Lower leg skin (tissue), 3 donors: ENCODE results near the gene SNAPC1.

Source experiments
- POLR2A ChIP-seq, 2 donors: fragments of 450-650 bp; IDR thresholded peaks; one replicate each; pipeline ENCODE4 v1.6.1; 2016 to 2017; ENCODE audit warnings: antibody characterized with exemption in 2 of 2, mild to moderate bottlenecking in 1 of 2, moderate library complexity in 1 of 2
- TF ChIP-seq, protein P1 (sequence below), 3 donors: fragments of 450-650 bp; IDR thresholded peaks; one replicate each; pipeline ENCODE4 v1.5.1; 2016; ENCODE audit warnings: antibody characterized with exemption in 3 of 3, mild to moderate bottlenecking in 3 of 3, moderate library complexity in 2 of 3

GRCh38 chr14:61747342-61747741 is 14.9 kb upstream of the SNAPC1 start:
- TF ChIP-seq, protein P1, sequence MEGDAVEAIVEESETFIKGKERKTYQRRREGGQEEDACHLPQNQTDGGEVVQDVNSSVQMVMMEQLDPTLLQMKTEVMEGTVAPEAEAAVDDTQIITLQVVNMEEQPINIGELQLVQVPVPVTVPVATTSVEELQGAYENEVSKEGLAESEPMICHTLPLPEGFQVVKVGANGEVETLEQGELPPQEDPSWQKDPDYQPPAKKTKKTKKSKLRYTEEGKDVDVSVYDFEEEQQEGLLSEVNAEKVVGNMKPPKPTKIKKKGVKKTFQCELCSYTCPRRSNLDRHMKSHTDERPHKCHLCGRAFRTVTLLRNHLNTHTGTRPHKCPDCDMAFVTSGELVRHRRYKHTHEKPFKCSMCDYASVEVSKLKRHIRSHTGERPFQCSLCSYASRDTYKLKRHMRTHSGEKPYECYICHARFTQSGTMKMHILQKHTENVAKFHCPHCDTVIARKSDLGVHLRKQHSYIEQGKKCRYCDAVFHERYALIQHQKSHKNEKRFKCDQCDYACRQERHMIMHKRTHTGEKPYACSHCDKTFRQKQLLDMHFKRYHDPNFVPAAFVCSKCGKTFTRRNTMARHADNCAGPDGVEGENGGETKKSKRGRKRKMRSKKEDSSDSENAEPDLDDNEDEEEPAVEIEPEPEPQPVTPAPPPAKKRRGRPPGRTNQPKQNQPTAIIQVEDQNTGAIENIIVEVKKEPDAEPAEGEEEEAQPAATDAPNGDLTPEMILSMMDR (IDR thresholded peaks at IDR 0.05) = no peak
- no peak for TF ChIP-seq POLR2A (IDR thresholded peaks at IDR 0.05)
